ENCODE results near the gene EXT2.

DNA sequence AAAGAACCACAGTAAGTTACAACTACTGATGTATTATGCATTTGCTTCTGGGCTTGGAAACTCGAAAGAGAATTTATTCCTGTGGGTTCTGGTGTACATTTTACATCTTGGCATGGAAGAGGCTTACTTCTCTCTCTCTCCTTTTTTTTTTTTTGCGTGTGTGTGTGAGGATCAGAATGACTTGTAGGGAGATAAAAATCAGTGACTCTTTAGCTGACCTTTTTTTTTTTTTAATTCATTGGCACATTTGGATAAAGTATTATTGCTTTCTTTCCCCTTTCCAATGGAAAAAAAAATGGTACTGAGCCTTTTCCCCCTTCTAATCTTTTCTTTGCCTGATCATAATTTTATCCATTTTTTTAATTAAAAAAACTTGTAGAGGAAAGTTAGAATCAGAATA is 43.5 kb downstream of the EXT2 start:
- TF ChIP-seq GATA2 (IDR thresholded peaks at IDR 0.05; ENCODE audit: low read depth, low read length) (no peak), GATA3 (IDR thresholded peaks at IDR 0.05; ENCODE audit: low read depth, low read length) (no peak)
